OCI-LY3 (cell line): ENCODE data around the gene RAB36.

Experiments used
- H2AFZ ChIP-seq: fragments of 200-600, 300-600 bp; shearing (Covaris generic); 2 replicates; pipeline ENCODE4 v1.6.0; 2014; ENCODE audit warnings: antibody characterized with exemption, low read depth, low read length
- H3K27ac ChIP-seq: fragments of 200-600, 300-600 bp; sonication (generic); 2 replicates; pipeline ENCODE4 v1.5.1; 2014; ENCODE audit warnings: mild to moderate bottlenecking, low read length, moderate library complexity, mixed read lengths
- H3K27me3 ChIP-seq: fragments of 200-600, 300-600 bp; sonication (generic); 2 replicates; pipeline ENCODE4 v1.6.1; 2014; ENCODE audit warnings: low read depth, low read length, mixed read lengths
- H3K36me3 ChIP-seq: fragments of 200-600, 300-600 bp; sonication (generic); replicated peaks from 2 replicates; pipeline ENCODE3; 2014; ENCODE audit warnings: low read depth, low read length, mixed read lengths
- H3K4me1 ChIP-seq: fragments of 300-600, 200-600 bp; sonication (generic); 2 replicates; pipeline ENCODE4 v1.6.1; 2014; ENCODE audit warnings: low read length, mixed read lengths
- H3K4me2 ChIP-seq: fragments of 200-600, 300-600 bp; sonication (generic); 2 replicates; pipeline ENCODE4 v1.6.1; 2014; ENCODE audit warnings: low read length, mixed read lengths
- H3K4me3 ChIP-seq: fragments of 300-600, 200-600 bp; sonication (generic); 2 replicates; pipeline ENCODE4 v1.5.1; 2014; ENCODE audit warnings: antibody characterized with exemption, mild to moderate bottlenecking, low read length, moderate library complexity
- H3K79me2 ChIP-seq: fragments of 300-600, 200-600 bp; shearing (Covaris generic); 2 replicates; pipeline ENCODE4 v1.6.1; 2014; ENCODE audit warnings: mild to moderate bottlenecking, low read length, mixed read lengths
- H3K9ac ChIP-seq: fragments of 300-600, 200-600 bp; shearing (Covaris generic); 2 replicates; pipeline ENCODE4 v1.6.0; 2014; ENCODE audit warnings: mild to moderate bottlenecking, low read length, moderate library complexity
- H3K9me3 ChIP-seq: fragments of 200-600, 300-600 bp; shearing (Covaris generic); 2 replicates; pipeline ENCODE4 v1.6.1; 2014; ENCODE audit warnings: low read length, mixed read lengths; ENCODE audit not compliant: insufficient read depth
- H4K20me1 ChIP-seq: fragments of 200-600, 300-600 bp; sonication (generic); 2 replicates; pipeline ENCODE4 v1.6.1; 2016; ENCODE audit warnings: low read length, mixed read lengths; ENCODE audit not compliant: insufficient read depth
- CTCF ChIP-seq: fragments of 200-600, 300-600 bp; sonication (generic); IDR thresholded peaks from 2 replicates; pipeline ENCODE4 v1.5.1; 2014; ENCODE audit warnings: antibody characterized with exemption, low read length, low read depth
- EZH2phosphoT487 ChIP-seq: fragments of 200-600 bp; shearing (Covaris generic); IDR thresholded peaks from 2 replicates; pipeline ENCODE4 v1.6.1; 2018; ENCODE audit warnings: antibody characterized with exemption, mixed run types, low read depth

RAB36 gene

GRCh38 chr22:23164091-23164490 lies 18.8 kb downstream of the RAB36 start:
- no peak overlapping the region for H3K9ac ChIP-seq
- no peaks in the 10 kb centered on the region for H3K79me2 ChIP-seq
- no peak overlapping the region for H3K27ac ChIP-seq
- no peaks in the 10 kb centered on the region for H4K20me1 ChIP-seq
- H3K9me3 ChIP-seq, result no peaks in the 10 kb centered on the region
- TF ChIP-seq CTCF (no peak), EZH2phosphoT487 (no peak)
- H3K4me2 ChIP-seq, result no peak overlapping the region
- H3K4me3 ChIP-seq, result no peak overlapping the region
- no peaks in the 10 kb centered on the region for H3K36me3 ChIP-seq
- no peaks in the 10 kb centered on the region for H3K4me1 ChIP-seq
- H3K27me3 ChIP-seq, result peaks cover 13% of the 10 kb centered on the region
- no peak overlapping the region for H2AFZ ChIP-seq

- Histone ChIP-seq H3K4me2 (no peak overlapping the region), H3K27ac (no peak overlapping the region), H3K4me3 (no peak overlapping the region), H3K36me3 (no peaks in the 10 kb centered on the region), H3K27me3 (peaks cover 13% of the 10 kb centered on the region), H4K20me1 (no peaks in the 10 kb centered on the region), H3K79me2 (no peaks in the 10 kb centered on the region), H3K9me3 (no peaks in the 10 kb centered on the region), H3K9ac (no peak overlapping the region), H3K4me1 (no peaks in the 10 kb centered on the region), H2AFZ (no peak overlapping the region)
- TF ChIP-seq CTCF (no peak), EZH2phosphoT487 (no peak)
These were observed 21.0 kb downstream of the RAB36 start for GRCh38 chr22:23166042-23166831.

- H3K27me3 ChIP-seq, result peaks cover 13% of the 10 kb centered on the region
- no peaks in the 10 kb centered on the region for H4K20me1 ChIP-seq
- no peaks in the 10 kb centered on the region for H3K36me3 ChIP-seq
- no peak overlapping the region for H3K9ac ChIP-seq
- TF ChIP-seq CTCF (no peak), EZH2phosphoT487 (no peak)
- no peaks in the 10 kb centered on the region for H3K9me3 ChIP-seq
- H3K4me3 ChIP-seq, result no peak overlapping the region
- H3K4me2 ChIP-seq, result no peak overlapping the region
- H3K79me2 ChIP-seq, result no peaks in the 10 kb centered on the region
- H2AFZ ChIP-seq, result no peak overlapping the region
- no peaks in the 10 kb centered on the region for H3K4me1 ChIP-seq
- H3K27ac ChIP-seq, result no peak overlapping the region
These were observed 21.8 kb downstream of the RAB36 start for GRCh38 chr22:23166841-23167616.

GRCh38 chr22:23168391-23169042 lies 23.2 kb downstream of the RAB36 start:
- Histone ChIP-seq H3K27me3 (peaks cover 13% of the 10 kb centered on the region), H3K27ac (no peak overlapping the region), H3K4me1 (no peaks in the 10 kb centered on the region), H3K9me3 (no peaks in the 10 kb centered on the region), H4K20me1 (no peaks in the 10 kb centered on the region), H3K79me2 (no peaks in the 10 kb centered on the region), H3K4me3 (no peak overlapping the region), H2AFZ (no peak overlapping the region), H3K36me3 (no peaks in the 10 kb centered on the region), H3K9ac (no peak overlapping the region), H3K4me2 (no peak overlapping the region)
- TF ChIP-seq CTCF (no peak), EZH2phosphoT487 (no peak)
